Activated CD4-positive, alpha-beta T cell treated with anti-CD3 and anti-CD28 coated beads, Interleukin-2, amount 10 ng/mL, durations not matched to agents 7 days and 5 days (primary cell): ENCODE measurements around the gene PCTP. TPM values are rescaled to one million over a fixed set of nuclear protein-coding genes. Genes with fewer than 3 reads are reported as not detected.

ENCODE experiments used
- CTCF ChIA-PET: fragments of 350-600 bp; sonication (Branson Sonifier 250); formaldehyde crosslinking; loops from one replicate; lab custom pipeline; 2021; ENCODE audit warnings: antibody characterized with exemption; lab: Charles Lee
- POLR2A ChIA-PET: fragments of 350-600 bp; sonication (Branson Sonifier 250); formaldehyde crosslinking; loops from one replicate; lab custom pipeline; 2021; ENCODE audit warnings: antibody characterized with exemption; lab: Charles Lee
- DNase-seq: peaks from one replicate; pipeline ENCODE4 v3.0.0-alpha.2; 2020
- H3K27ac Mint-ChIP-seq: one replicate; pipeline ENCODE4 v1.8.0; 2021; ENCODE audit warnings: mild to moderate bottlenecking, moderate library complexity, mixed read lengths
- H3K27me3 Mint-ChIP-seq: one replicate; pipeline ENCODE4 v1.8.0; 2021; ENCODE audit warnings: mixed read lengths
- H3K36me3 Mint-ChIP-seq: one replicate; pipeline ENCODE4 v1.8.0; 2021; ENCODE audit warnings: low read depth, mixed read lengths
- H3K4me1 Mint-ChIP-seq: one replicate; pipeline ENCODE4 v1.8.0; 2021; ENCODE audit warnings: mixed read lengths
- H3K4me3 Mint-ChIP-seq: one replicate; pipeline ENCODE4 v1.8.0; 2021; ENCODE audit warnings: mild to moderate bottlenecking, moderate library complexity, mixed read lengths
- H3K9me3 Mint-ChIP-seq: one replicate; pipeline ENCODE4 v1.8.0; 2021; ENCODE audit warnings: mixed read lengths
- total RNA-seq, 2 experiments: library from RNA; stranded (reverse); gene quantifications; one replicate each; pipeline ENCODE4 v1.2.3, GENCODE V29; 2021

The PCTP gene
- total RNA-seq, 2 experiments from 2014 or later = 6.5 TPM

- Mint-ChIP-seq H3K27me3 (peaks cover 12% of the 10 kb centered on the region), H3K36me3 (no peaks in the 10 kb centered on the region), H3K4me1 (no peaks in the 10 kb centered on the region), H3K4me3 (no peak overlapping the region), H3K27ac (no peak overlapping the region), H3K9me3 (peaks cover 3% of the 10 kb centered on the region)
- no peak for DNase-seq
- POLR2A ChIA-PET = no interaction called here
- CTCF ChIA-PET = no interaction called here
These were observed 71.2 kb downstream of the PCTP start for GRCh38 chr17:55822028-55822427.

DNA sequence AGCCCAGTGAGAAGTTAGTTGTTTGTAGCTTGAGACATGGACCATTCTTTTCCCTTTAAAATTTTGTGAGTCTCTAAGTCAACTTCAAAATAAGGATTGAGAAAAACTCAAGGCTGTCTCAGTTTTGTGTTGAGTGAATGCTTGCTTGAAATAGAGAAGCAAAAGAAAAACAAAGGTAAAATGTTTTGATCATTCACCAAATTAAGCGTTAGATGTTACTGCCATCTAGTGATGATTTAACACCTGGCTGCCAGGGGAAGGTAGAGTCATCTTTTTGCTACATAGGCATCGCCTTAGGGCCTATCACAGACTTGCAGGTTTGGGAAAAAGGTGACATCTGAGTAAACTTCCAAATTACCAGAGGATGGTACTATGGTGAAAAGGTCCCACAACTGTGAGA is 74.4 kb downstream of the PCTP start:
- peaks cover 2% of the 10 kb centered on the region for H3K27me3 Mint-ChIP-seq
- CTCF ChIA-PET = no interaction called here

More for the DNA sequence above, 74.4 kb downstream of the PCTP start:
- no peak for DNase-seq
- H3K9me3 Mint-ChIP-seq = no peaks in the 10 kb centered on the region
- no peak overlapping the region for H3K27ac Mint-ChIP-seq
- H3K4me3 Mint-ChIP-seq = no peak overlapping the region
- no peaks in the 10 kb centered on the region for H3K36me3 Mint-ChIP-seq
- no peaks in the 10 kb centered on the region for H3K4me1 Mint-ChIP-seq
- POLR2A ChIA-PET = no interaction called here

Other genes with a start within 250 kb of the PCTP start
- gene SMIM36, start 239.6 kb upstream of the PCTP start, total RNA-seq = not detected
- not detected for gene TMEM100, start 28.2 kb upstream of the PCTP start, total RNA-seq